HG02623 (cell line): Measurements from ENCODE around the gene CA9.

Experiments
- ATAC-seq: cut with Tn5 transposase; IDR thresholded peaks from one replicate; pipeline ENCODE4 v1.9.1; 2021; ENCODE audit warnings: moderate library complexity; ENCODE audit not compliant: unreplicated experiment

The CA9 gene

GRCh38 chr9:35651956-35652828 lies 21.5 kb upstream of the CA9 start:
- ATAC-seq: no peak

GRCh38 chr9:35652829-35653209 lies 20.9 kb upstream of the CA9 start:
- no peak for ATAC-seq

GRCh38 chr9:35653611-35654010 lies 20.1 kb upstream of the CA9 start:
- ATAC-seq: no peak

- no peak for ATAC-seq
Observed at GRCh38 chr9:35656348-35656747, 17.4 kb upstream of the CA9 start.

- ATAC-seq: no peak
Observed at GRCh38 chr9:35656831-35657545, 16.7 kb upstream of the CA9 start.

GRCh38 chr9:35657546-35658136 lies 16.1 kb upstream of the CA9 start, which contains the start of gene RMRP:
RMRP (minus strand) TSS chr9:35658019.
- peak; percentile 80 for ATAC-seq

GRCh38 chr9:35658137-35658967 lies 15.4 kb upstream of the CA9 start, which contains the start of gene CCDC107:
CCDC107 (plus strand) TSS chr9:35658292; CDS start chr9:35658380, 88 bp downstream.
- peak; percentile 64 for ATAC-seq

- ATAC-seq: no peak
Observed at GRCh38 chr9:35658968-35659220, 14.8 kb upstream of the CA9 start.

GRCh38 chr9:35659340-35659739 lies 14.4 kb upstream of the CA9 start:
- no peak for ATAC-seq

- ATAC-seq: no peak
Observed at GRCh38 chr9:35660966-35661415, 12.7 kb upstream of the CA9 start.

GRCh38 chr9:35661756-35662350 lies 11.9 kb upstream of the CA9 start:
- ATAC-seq: no peak

GRCh38 chr9:35662437-35662836 lies 11.3 kb upstream of the CA9 start:
- ATAC-seq: no peak

- ATAC-seq: peak; percentile 61
Observed at GRCh38 chr9:35664531-35665470, 8.9 kb upstream of the CA9 start, which contains the start of gene ARHGEF39. ARHGEF39 (minus strand) TSS chr9:35665195; CDS start chr9:35665169, 26 bp downstream.

- no peak for ATAC-seq
Observed at GRCh38 chr9:35665471-35665818, 8.3 kb upstream of the CA9 start.

GRCh38 chr9:35666045-35666444 lies 7.7 kb upstream of the CA9 start:
- ATAC-seq: no peak

GRCh38 chr9:35666549-35666948 lies 7.2 kb upstream of the CA9 start:
- ATAC-seq: no peak

GRCh38 chr9:35667939-35668338 lies 5.8 kb upstream of the CA9 start:
- ATAC-seq: no peak

- ATAC-seq: no peak
Observed at GRCh38 chr9:35669331-35670145, 4.2 kb upstream of the CA9 start.

GRCh38 chr9:35674025-35674361 lies 265 bp downstream of the CA9 start:
- no peak for ATAC-seq
